ENCODE data around the gene SOX1. TPM values are rescaled to one million over a fixed set of nuclear protein-coding genes. Genes with fewer than 3 reads are reported as not detected.

SOX1 gene
- total RNA-seq, 1 donor from 2014 or later = not detected

DNA sequence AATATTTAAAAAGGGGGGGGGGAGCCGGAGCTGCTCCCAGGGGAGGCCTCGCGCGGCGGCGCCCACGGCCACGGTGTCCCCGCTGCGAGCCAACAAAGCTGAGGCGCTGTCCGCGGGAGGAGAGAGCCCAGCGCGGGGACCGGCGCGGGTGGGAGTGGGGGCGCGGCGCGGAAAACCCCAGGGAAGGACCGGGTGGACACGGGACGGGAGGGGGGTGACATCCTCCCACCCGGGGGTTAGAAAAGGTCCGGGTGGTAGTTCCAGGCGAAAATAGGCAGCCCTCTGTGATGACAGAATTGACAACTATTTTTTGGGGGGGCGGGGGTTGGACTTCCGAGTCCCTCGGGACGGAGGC, 11.1 kb upstream of the SOX1 start:
- DNase-seq = no peak
- Histone ChIP-seq H3K9me3 (replicated peaks) (no peaks in the 10 kb centered on the region), H3K4me1 (peaks cover 39% of the 10 kb centered on the region), H3K27ac (replicated peaks) (no peak overlapping the region), H3K27me3 (ENCODE audit: low read depth) (peaks cover 100% of the 10 kb centered on the region), H3K36me3 (no peaks in the 10 kb centered on the region), H3K4me3 (no peak overlapping the region)
- intact Hi-C loops (cut with micrococcal nuclease) = no loop called here
- TF ChIP-seq, protein P1, sequence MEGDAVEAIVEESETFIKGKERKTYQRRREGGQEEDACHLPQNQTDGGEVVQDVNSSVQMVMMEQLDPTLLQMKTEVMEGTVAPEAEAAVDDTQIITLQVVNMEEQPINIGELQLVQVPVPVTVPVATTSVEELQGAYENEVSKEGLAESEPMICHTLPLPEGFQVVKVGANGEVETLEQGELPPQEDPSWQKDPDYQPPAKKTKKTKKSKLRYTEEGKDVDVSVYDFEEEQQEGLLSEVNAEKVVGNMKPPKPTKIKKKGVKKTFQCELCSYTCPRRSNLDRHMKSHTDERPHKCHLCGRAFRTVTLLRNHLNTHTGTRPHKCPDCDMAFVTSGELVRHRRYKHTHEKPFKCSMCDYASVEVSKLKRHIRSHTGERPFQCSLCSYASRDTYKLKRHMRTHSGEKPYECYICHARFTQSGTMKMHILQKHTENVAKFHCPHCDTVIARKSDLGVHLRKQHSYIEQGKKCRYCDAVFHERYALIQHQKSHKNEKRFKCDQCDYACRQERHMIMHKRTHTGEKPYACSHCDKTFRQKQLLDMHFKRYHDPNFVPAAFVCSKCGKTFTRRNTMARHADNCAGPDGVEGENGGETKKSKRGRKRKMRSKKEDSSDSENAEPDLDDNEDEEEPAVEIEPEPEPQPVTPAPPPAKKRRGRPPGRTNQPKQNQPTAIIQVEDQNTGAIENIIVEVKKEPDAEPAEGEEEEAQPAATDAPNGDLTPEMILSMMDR (IDR thresholded peaks at IDR 0.05; ENCODE audit: borderline replicate concordance) = no peak

DNA sequence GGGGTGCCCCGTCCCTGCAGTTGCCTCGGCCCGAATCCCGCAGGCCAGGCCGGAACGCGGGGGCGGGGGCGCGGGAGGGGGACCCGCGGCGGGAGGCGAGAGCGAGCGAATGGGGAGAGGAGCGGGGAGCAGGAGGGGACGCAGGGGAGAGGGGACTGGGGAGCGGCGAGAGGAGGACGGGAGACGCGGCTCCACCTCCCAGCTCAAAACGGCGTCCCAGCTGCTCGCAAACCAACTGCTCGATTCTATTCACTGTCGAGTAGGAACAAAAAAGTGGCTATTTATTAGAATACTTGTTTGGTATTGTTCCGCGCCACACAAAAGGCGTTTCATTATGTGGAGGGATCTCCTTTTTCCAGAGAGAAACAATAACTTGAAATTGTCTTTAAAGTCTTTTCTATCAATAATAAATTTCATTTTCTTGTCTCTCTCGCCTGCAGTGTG, 10.6 kb upstream of the SOX1 start:
- no peak overlapping the region for H3K27ac ChIP-seq (replicated peaks)
- H3K9me3 ChIP-seq (replicated peaks) = no peaks in the 10 kb centered on the region
- no peaks in the 10 kb centered on the region for H3K36me3 ChIP-seq
- no peak overlapping the region for H3K4me3 ChIP-seq
- intact Hi-C loops (cut with micrococcal nuclease) = no loop called here
- peaks cover 40% of the 10 kb centered on the region for H3K4me1 ChIP-seq
- peaks cover 100% of the 10 kb centered on the region for H3K27me3 ChIP-seq (ENCODE audit: low read depth)
- no peak for DNase-seq
- TF ChIP-seq, protein P1 (IDR thresholded peaks at IDR 0.05; ENCODE audit: borderline replicate concordance) = no peak

DNA sequence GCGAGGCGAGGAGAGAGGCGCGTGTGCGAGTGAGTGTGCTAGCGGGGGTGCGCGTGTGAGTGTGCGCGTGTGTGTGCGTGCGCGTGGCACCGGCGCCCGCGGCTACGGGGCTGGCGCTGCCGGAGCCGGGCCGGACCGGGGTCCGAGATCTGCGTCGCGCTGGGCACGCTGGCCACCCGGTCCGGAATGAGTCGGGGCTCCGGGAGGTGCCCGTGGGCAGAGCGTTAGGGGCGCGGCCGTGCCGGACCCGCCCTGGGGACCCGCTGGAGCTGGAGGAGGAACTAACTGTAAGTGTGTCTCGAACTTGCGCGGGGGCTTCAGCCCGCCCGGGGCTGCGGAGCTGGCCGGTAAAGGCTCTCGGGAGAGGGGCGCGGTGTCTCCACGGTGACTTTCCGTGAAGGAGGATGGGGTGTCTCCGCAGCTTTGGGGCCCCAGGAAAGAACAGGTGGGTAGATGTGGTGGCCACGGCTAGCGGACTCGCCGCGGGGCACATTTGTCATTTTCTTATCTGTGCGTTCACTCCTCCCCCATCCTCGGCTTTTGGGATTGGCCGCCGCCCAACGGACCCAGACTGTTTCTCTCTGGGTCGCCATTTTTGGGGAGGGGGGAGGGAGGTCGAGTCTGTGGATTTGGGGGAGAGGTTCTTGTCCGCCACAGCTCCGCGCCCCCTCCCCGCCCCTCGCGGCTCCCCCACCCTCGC, 10.1 kb upstream of the SOX1 start:
- Histone ChIP-seq H3K27ac (replicated peaks) (no peak overlapping the region), H3K4me1 (peaks cover 46% of the 10 kb centered on the region), H3K4me3 (no peak overlapping the region), H3K36me3 (no peaks in the 10 kb centered on the region), H3K9me3 (replicated peaks) (no peaks in the 10 kb centered on the region), H3K27me3 (ENCODE audit: low read depth) (peaks cover 100% of the 10 kb centered on the region)
- TF ChIP-seq, protein P1 (IDR thresholded peaks at IDR 0.05; ENCODE audit: borderline replicate concordance) = no peak
- intact Hi-C loops (cut with micrococcal nuclease) = no loop called here
- DNase-seq = no peak

DNA sequence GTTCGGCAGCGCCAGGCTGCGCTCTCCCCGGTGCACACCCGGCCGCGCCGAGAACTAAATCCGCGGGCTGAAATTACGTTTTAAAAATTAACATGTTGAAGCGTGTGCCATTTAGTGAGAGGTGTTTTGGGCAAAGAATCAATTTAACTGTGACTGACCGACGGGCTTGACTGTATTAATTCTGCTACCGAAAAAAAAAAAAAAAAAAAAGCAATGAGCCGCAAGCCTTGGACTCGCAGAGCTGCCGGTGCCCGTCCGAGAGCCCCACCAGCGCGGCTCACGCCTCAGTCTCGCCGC, 9.6 kb upstream of the SOX1 start:
- Histone ChIP-seq H3K36me3 (no peaks in the 10 kb centered on the region), H3K4me1 (peaks cover 46% of the 10 kb centered on the region), H3K4me3 (no peak overlapping the region), H3K27me3 (ENCODE audit: low read depth) (peaks cover 100% of the 10 kb centered on the region), H3K9me3 (replicated peaks) (no peaks in the 10 kb centered on the region), H3K27ac (replicated peaks) (no peak overlapping the region)
- intact Hi-C loops (cut with micrococcal nuclease) = no loop called here
- TF ChIP-seq, protein P1 (IDR thresholded peaks at IDR 0.05; ENCODE audit: borderline replicate concordance) = no peak
- no peak for DNase-seq

DNA sequence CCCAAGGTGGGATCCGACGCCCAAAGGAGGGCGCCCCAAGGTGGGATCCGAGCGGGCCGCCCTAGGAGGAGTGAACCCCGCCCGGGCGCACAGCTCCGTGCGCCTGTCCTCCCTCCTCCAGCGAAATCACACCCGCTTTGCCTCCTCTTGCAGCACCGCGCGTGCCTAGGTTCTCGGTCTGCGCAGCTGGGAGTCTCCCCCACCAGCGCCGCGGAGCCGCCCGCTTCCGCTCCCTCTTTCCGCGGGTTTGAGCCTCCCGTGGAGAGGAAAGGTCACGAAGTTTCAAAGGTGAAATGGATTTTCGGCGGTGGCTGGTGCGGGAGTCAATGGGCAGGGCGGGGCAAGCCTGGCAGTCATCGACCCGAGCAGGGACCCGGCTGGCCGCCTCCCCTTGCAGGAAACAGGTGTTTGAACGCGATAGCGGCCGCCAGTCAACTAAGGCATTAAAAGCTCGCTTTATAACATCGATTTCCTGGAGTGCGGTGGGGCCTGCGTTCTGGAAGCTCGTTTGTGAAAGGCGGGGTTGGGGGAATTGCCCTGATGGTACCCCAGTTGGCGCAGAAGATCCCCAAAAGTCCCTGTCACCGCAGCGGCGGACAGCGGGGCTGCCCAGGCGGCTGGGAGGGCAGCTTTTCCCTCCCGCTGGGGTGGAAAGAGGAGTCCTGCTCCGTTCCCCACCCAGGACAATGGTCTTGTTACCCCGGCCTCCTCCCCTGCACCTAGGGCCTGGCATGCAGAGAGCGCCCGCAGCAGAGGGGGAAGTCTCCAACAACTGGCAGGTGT, 9.0 kb upstream of the SOX1 start:
- no peak overlapping the region for H3K4me3 ChIP-seq
- TF ChIP-seq, protein P1 (IDR thresholded peaks at IDR 0.05; ENCODE audit: borderline replicate concordance) = no peak
- intact Hi-C loops (cut with micrococcal nuclease) = no loop called here

More for the DNA sequence above, 9.0 kb upstream of the SOX1 start:
- no peaks in the 10 kb centered on the region for H3K9me3 ChIP-seq (replicated peaks)
- no peaks in the 10 kb centered on the region for H3K36me3 ChIP-seq
- H3K27me3 ChIP-seq (ENCODE audit: low read depth) = peaks cover 100% of the 10 kb centered on the region
- DNase-seq = no peak
- peaks cover 49% of the 10 kb centered on the region for H3K4me1 ChIP-seq
- H3K27ac ChIP-seq (replicated peaks) = no peak overlapping the region
